ENCODE measurements around the gene RBFA.

RBFA gene

DNA sequence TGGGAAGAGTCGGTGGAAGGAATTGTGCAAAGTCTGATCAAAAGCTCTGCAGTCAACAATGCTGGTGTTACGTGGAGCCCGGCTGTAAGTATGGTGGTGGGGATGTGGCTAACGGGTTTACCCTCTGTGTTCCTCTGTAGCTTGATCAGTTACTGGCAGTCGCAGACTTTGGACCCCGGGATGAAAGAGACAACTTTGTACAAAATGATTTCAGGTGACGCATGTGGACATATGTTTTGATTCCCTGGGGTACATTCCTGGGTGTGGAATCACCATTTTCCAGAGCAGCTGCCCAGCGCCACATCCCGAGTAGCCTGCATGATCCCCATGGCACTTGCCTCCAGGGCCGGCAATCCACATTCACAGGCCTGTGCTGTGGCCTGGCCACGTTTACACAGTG is 9.8 kb downstream of the RBFA start:
- H3K4me3 ChIP-seq (ENCODE audit: low read depth, low read length) = no peak overlapping the region
- H3K27me3 ChIP-seq (ENCODE audit: insufficient read depth, low read length) = no peaks in the 10 kb centered on the region
- peaks cover under 1% of the 10 kb centered on the region for H3K79me2 ChIP-seq (ENCODE audit: control insufficient read depth, insufficient read depth, low read length, unreplicated experiment)
- H3K27ac ChIP-seq (ENCODE audit: low read depth, low read length) = no peak overlapping the region
- peaks cover 36% of the 10 kb centered on the region for H3K36me3 ChIP-seq (ENCODE audit: insufficient read depth, low read length)
- no peaks in the 10 kb centered on the region for H3K4me1 ChIP-seq (ENCODE audit: control insufficient read depth, insufficient read depth, low read length, unreplicated experiment)
- no peak overlapping the region for H2AFZ ChIP-seq (ENCODE audit: low read length, unreplicated experiment)

- Histone ChIP-seq H3K4me3 (ENCODE audit: low read depth, low read length) (no peak overlapping the region), H3K27me3 (ENCODE audit: insufficient read depth, low read length) (no peaks in the 10 kb centered on the region), H3K27ac (ENCODE audit: low read depth, low read length) (no peak overlapping the region), H3K36me3 (ENCODE audit: insufficient read depth, low read length) (peaks cover 48% of the 10 kb centered on the region), H3K79me2 (ENCODE audit: control insufficient read depth, insufficient read depth, low read length, unreplicated experiment) (no peaks in the 10 kb centered on the region), H3K4me1 (ENCODE audit: control insufficient read depth, insufficient read depth, low read length, unreplicated experiment) (no peaks in the 10 kb centered on the region), H2AFZ (ENCODE audit: low read length, unreplicated experiment) (no peak overlapping the region)
These were observed 11.8 kb downstream of the RBFA start for GRCh38 chr18:80046011-80046410.

GRCh38 chr18:80046431-80046830 is 12.2 kb downstream of the RBFA start:
- H3K27me3 ChIP-seq (ENCODE audit: insufficient read depth, low read length) = no peaks in the 10 kb centered on the region
- H3K79me2 ChIP-seq (ENCODE audit: control insufficient read depth, insufficient read depth, low read length, unreplicated experiment) = no peaks in the 10 kb centered on the region
- H3K36me3 ChIP-seq (ENCODE audit: insufficient read depth, low read length) = peaks cover 52% of the 10 kb centered on the region
- no peaks in the 10 kb centered on the region for H3K4me1 ChIP-seq (ENCODE audit: control insufficient read depth, insufficient read depth, low read length, unreplicated experiment)
- no peak overlapping the region for H3K27ac ChIP-seq (ENCODE audit: low read depth, low read length)
- no peak overlapping the region for H2AFZ ChIP-seq (ENCODE audit: low read length, unreplicated experiment)
- H3K4me3 ChIP-seq (ENCODE audit: low read depth, low read length) = no peak overlapping the region

GRCh38 chr18:80046961-80047541 is 12.8 kb downstream of the RBFA start:
- peaks cover 57% of the 10 kb centered on the region for H3K36me3 ChIP-seq (ENCODE audit: insufficient read depth, low read length)
- H3K4me3 ChIP-seq (ENCODE audit: low read depth, low read length) = no peak overlapping the region
- no peaks in the 10 kb centered on the region for H3K4me1 ChIP-seq (ENCODE audit: control insufficient read depth, insufficient read depth, low read length, unreplicated experiment)
- no peaks in the 10 kb centered on the region for H3K27me3 ChIP-seq (ENCODE audit: insufficient read depth, low read length)
- no peak overlapping the region for H3K27ac ChIP-seq (ENCODE audit: low read depth, low read length)
- no peaks in the 10 kb centered on the region for H3K79me2 ChIP-seq (ENCODE audit: control insufficient read depth, insufficient read depth, low read length, unreplicated experiment)
- no peak overlapping the region for H2AFZ ChIP-seq (ENCODE audit: low read length, unreplicated experiment)

DNA sequence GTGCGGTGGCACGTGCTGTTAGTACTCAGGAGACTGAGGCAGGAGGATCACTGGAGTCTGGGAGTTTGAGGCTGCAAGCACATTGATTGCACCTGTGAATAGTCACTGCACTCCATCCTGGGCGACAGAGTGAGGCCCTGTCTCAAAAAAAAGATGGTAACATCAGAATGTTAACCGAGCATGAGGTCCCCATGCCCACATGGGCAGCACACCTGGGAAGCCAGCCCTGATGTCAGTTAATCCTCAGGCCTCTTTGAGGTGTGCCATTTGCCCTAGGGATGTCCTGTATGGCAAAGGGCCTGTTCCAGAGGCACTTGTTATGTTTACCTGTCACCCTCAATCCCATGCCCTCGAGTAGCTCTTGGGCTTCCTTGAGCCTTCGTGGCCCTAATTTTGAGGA is 16.6 kb downstream of the RBFA start:
- H3K27me3 ChIP-seq (ENCODE audit: insufficient read depth, low read length) = no peaks in the 10 kb centered on the region
- no peak overlapping the region for H2AFZ ChIP-seq (ENCODE audit: low read length, unreplicated experiment)
- H3K4me3 ChIP-seq (ENCODE audit: low read depth, low read length) = no peak overlapping the region
- no peaks in the 10 kb centered on the region for H3K4me1 ChIP-seq (ENCODE audit: control insufficient read depth, insufficient read depth, low read length, unreplicated experiment)
- H3K79me2 ChIP-seq (ENCODE audit: control insufficient read depth, insufficient read depth, low read length, unreplicated experiment) = no peaks in the 10 kb centered on the region
- peaks cover 42% of the 10 kb centered on the region for H3K36me3 ChIP-seq (ENCODE audit: insufficient read depth, low read length)
- H3K27ac ChIP-seq (ENCODE audit: low read depth, low read length) = no peak overlapping the region

GRCh38 chr18:80056095-80056494 is 21.9 kb downstream of the RBFA start:
- Histone ChIP-seq H3K4me3 (ENCODE audit: low read depth, low read length) (no peak overlapping the region), H3K27ac (ENCODE audit: low read depth, low read length) (no peak overlapping the region), H2AFZ (ENCODE audit: low read length, unreplicated experiment) (no peak overlapping the region), H3K27me3 (ENCODE audit: insufficient read depth, low read length) (no peaks in the 10 kb centered on the region), H3K36me3 (ENCODE audit: insufficient read depth, low read length) (peaks cover 9% of the 10 kb centered on the region), H3K79me2 (ENCODE audit: control insufficient read depth, insufficient read depth, low read length, unreplicated experiment) (no peaks in the 10 kb centered on the region), H3K4me1 (ENCODE audit: control insufficient read depth, insufficient read depth, low read length, unreplicated experiment) (no peaks in the 10 kb centered on the region)

DNA sequence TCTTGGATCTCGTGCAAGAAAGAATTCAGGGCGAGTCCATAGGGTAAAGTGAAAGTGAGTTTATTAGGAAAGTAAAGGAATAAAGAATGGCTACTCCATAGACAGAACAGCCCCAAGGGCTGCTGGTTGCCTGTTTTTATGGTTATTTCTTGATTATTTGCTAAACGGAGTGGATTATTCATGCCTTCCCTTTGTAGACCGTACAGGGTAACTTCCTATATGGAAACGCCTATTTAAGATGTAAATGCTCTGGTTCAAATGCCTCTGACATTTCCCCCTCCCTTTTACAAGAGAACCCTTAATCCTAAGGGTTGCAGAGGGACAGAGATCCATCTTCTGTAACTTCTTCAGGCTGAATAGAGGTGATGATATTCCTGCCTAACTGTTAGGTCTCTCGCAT is 25.7 kb downstream of the RBFA start:
- no peaks in the 10 kb centered on the region for H3K4me1 ChIP-seq (ENCODE audit: control insufficient read depth, insufficient read depth, low read length, unreplicated experiment)
- H2AFZ ChIP-seq (ENCODE audit: low read length, unreplicated experiment) = no peak overlapping the region
- H3K79me2 ChIP-seq (ENCODE audit: control insufficient read depth, insufficient read depth, low read length, unreplicated experiment) = no peaks in the 10 kb centered on the region
- H3K36me3 ChIP-seq (ENCODE audit: insufficient read depth, low read length) = no peaks in the 10 kb centered on the region
- H3K27me3 ChIP-seq (ENCODE audit: insufficient read depth, low read length) = no peaks in the 10 kb centered on the region
- H3K27ac ChIP-seq (ENCODE audit: low read depth, low read length) = no peak overlapping the region
- no peak overlapping the region for H3K4me3 ChIP-seq (ENCODE audit: low read depth, low read length)

DNA sequence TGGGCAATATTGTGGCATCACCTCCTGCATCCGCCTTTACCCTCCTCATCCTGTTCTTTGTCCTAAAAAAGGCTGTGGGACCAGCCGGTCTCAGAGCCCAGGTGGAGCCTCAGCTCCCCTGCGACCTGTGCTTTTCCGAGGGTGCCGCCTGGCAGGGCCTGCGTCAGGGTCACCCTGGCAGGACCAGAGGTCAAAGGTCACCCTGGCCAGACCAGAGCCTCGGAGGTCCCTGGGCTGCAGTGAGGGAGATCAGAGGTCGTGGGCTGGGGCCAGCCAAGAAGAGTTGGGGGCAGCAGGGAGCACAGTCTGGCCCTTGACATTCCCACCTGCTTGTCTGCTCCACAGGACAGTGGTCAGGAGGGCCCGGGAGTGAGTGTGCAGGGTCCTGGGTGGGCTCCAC is 31.5 kb downstream of the RBFA start:
- no peak overlapping the region for H3K4me3 ChIP-seq (ENCODE audit: low read depth, low read length)
- no peaks in the 10 kb centered on the region for H3K79me2 ChIP-seq (ENCODE audit: control insufficient read depth, insufficient read depth, low read length, unreplicated experiment)
- no peaks in the 10 kb centered on the region for H3K4me1 ChIP-seq (ENCODE audit: control insufficient read depth, insufficient read depth, low read length, unreplicated experiment)
- no peaks in the 10 kb centered on the region for H3K27me3 ChIP-seq (ENCODE audit: insufficient read depth, low read length)
- no peak overlapping the region for H3K27ac ChIP-seq (ENCODE audit: low read depth, low read length)
- no peaks in the 10 kb centered on the region for H3K36me3 ChIP-seq (ENCODE audit: insufficient read depth, low read length)
- H2AFZ ChIP-seq (ENCODE audit: low read length, unreplicated experiment) = no peak overlapping the region

DNA sequence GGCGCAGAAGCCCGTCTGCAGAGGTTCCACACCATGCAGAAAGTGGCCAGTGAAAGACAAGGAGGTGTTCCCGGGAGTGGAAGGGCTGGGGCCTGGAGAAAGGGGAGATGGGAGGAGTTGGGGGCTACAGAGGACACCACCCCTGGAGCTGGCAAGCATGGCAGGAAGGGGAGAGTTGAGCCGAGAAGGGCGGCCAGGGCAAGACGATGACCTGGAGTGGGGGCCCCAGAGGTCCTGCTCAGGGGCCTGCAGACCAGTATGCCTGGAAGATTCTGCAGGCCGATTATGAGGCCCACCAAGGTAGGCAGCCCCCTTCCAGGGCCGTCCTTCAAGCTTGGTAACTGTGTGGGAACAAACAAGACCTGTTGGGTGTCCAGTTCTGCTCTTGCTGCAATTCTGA is 33.1 kb downstream of the RBFA start:
- H3K79me2 ChIP-seq (ENCODE audit: control insufficient read depth, insufficient read depth, low read length, unreplicated experiment) = no peaks in the 10 kb centered on the region
- no peaks in the 10 kb centered on the region for H3K27me3 ChIP-seq (ENCODE audit: insufficient read depth, low read length)
- no peak overlapping the region for H3K27ac ChIP-seq (ENCODE audit: low read depth, low read length)
- no peak overlapping the region for H3K4me3 ChIP-seq (ENCODE audit: low read depth, low read length)
- H3K4me1 ChIP-seq (ENCODE audit: control insufficient read depth, insufficient read depth, low read length, unreplicated experiment) = no peaks in the 10 kb centered on the region
- no peaks in the 10 kb centered on the region for H3K36me3 ChIP-seq (ENCODE audit: insufficient read depth, low read length)
- H2AFZ ChIP-seq (ENCODE audit: low read length, unreplicated experiment) = no peak overlapping the region

DNA sequence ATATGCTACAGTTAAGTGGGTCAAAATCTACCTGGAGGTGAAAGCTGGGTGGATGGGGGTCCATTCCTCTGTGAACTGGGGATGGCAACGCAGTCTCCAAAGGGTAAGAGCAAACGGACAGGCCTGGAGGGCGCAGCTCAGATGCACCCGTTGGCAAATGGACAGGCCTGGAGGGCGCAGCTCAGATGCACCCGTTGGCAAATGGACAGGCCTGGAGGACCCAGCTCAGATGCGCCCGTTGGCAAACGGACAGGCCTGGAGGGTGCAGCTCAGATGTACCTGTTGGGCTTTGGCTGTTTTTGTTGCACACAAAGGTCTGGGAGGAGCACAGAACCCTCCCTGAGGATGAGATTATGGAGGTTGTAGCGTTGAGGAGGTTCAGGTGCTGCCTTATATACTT is 33.7 kb downstream of the RBFA start:
- Histone ChIP-seq H3K36me3 (ENCODE audit: insufficient read depth, low read length) (no peaks in the 10 kb centered on the region), H3K27me3 (ENCODE audit: insufficient read depth, low read length) (no peaks in the 10 kb centered on the region), H3K4me1 (ENCODE audit: control insufficient read depth, insufficient read depth, low read length, unreplicated experiment) (no peaks in the 10 kb centered on the region), H3K79me2 (ENCODE audit: control insufficient read depth, insufficient read depth, low read length, unreplicated experiment) (no peaks in the 10 kb centered on the region), H2AFZ (ENCODE audit: low read length, unreplicated experiment) (no peak overlapping the region), H3K4me3 (ENCODE audit: low read depth, low read length) (no peak overlapping the region), H3K27ac (ENCODE audit: low read depth, low read length) (no peak overlapping the region)

GRCh38 chr18:80068571-80069272 is 34.5 kb downstream of the RBFA start:
- Histone ChIP-seq H3K27me3 (ENCODE audit: insufficient read depth, low read length) (no peaks in the 10 kb centered on the region), H2AFZ (ENCODE audit: low read length, unreplicated experiment) (no peak overlapping the region), H3K4me1 (ENCODE audit: control insufficient read depth, insufficient read depth, low read length, unreplicated experiment) (no peaks in the 10 kb centered on the region), H3K79me2 (ENCODE audit: control insufficient read depth, insufficient read depth, low read length, unreplicated experiment) (no peaks in the 10 kb centered on the region), H3K36me3 (ENCODE audit: insufficient read depth, low read length) (no peaks in the 10 kb centered on the region), H3K4me3 (ENCODE audit: low read depth, low read length) (no peak overlapping the region), H3K27ac (ENCODE audit: low read depth, low read length) (no peak overlapping the region)

Measured in ACC112 (cell line).